HEK293 (cell line): ENCODE results near the gene LRRK1.

Source experiments
- CTCF ChIA-PET: fragments of 350-600 bp; formaldehyde crosslinking; extraction: SDS; loops from one replicate; lab custom pipeline; 2021; ENCODE audit warnings: antibody characterized with exemption; lab: Yijun Ruan, JAX
- POLR2A ChIA-PET: fragments of 300-600 bp; formaldehyde crosslinking; extraction: SDS; loops from one replicate; lab custom pipeline; 2020; ENCODE audit warnings: antibody characterized with exemption, inconsistent platforms; lab: Yijun Ruan, JAX
- H3K27ac ChIP-seq: fragments of 200-500 bp; sonication (Bioruptor generic); 2 replicates; pipeline ENCODE4 v1.5.1; 2014; ENCODE audit warnings: low read depth, low read length, control low read depth, inconsistent platforms; ENCODE audit errors: extremely low read depth
- H3K36me3 ChIP-seq, 2 experiments: fragments of 200-500 bp in 1 of 2; sonication (Bioruptor generic) in 1 of 2; 1 replicate in 1 of 2; 2 replicates in 1 of 2; pipeline ENCODE4 v1.5.1; 2014 to 2017; ENCODE audit warnings: inconsistent platforms in 2 of 2, low read length in 2 of 2; ENCODE audit not compliant: control insufficient read depth in 2 of 2, insufficient read depth in 1 of 2
- H3K4me1 ChIP-seq: fragments of 200-500 bp; sonication (Bioruptor generic); 2 replicates; pipeline ENCODE4 v1.5.1; 2014; ENCODE audit warnings: mild to moderate bottlenecking, low read length, inconsistent platforms; ENCODE audit not compliant: control insufficient read depth, insufficient read depth
- H3K4me3 ChIP-seq: 2 replicates; pipeline ENCODE4 v1.5.1; 2011; ENCODE audit warnings: low read depth, mild to moderate bottlenecking, control low read depth, low read length, moderate library complexity
- H3K9me3 ChIP-seq: fragments of 200-500 bp; sonication (Bioruptor generic); 2 replicates; pipeline ENCODE4 v1.5.1; 2014; ENCODE audit warnings: low read depth, low read length, inconsistent platforms; ENCODE audit not compliant: control insufficient read depth, insufficient read depth
- HOXC10 ChIP-seq: sonication (generic); formaldehyde crosslinking; IDR thresholded peaks from 2 replicates; pipeline ENCODE4 v1.8.1; 2023; ENCODE audit warnings: mild to moderate bottlenecking, missing genetic modification reagents
- RBAK ChIP-seq: fragments of 450-650 bp; formaldehyde crosslinking; IDR thresholded peaks from 2 replicates; pipeline ENCODE4 v1.5.1; 2016; ENCODE audit warnings: missing biosample characterization, missing genetic modification characterization
- SCRT2 ChIP-seq: fragments of 450-650 bp; formaldehyde crosslinking; IDR thresholded peaks from 2 replicates; pipeline ENCODE4 v1.5.1; 2016; ENCODE audit warnings: missing biosample characterization, missing genetic modification characterization
- SP7 ChIP-seq: fragments of 450-650 bp; formaldehyde crosslinking; IDR thresholded peaks from 2 replicates; pipeline ENCODE4 v1.5.1; 2016; ENCODE audit warnings: missing biosample characterization, missing genetic modification characterization
- WT1 ChIP-seq: fragments of 450-650 bp; formaldehyde crosslinking; IDR thresholded peaks from 2 replicates; pipeline ENCODE4 v1.5.1; 2016; ENCODE audit warnings: missing biosample characterization, missing genetic modification characterization
- ZBTB20 ChIP-seq: fragments of 450-650 bp; formaldehyde crosslinking; IDR thresholded peaks from 2 replicates; pipeline ENCODE4 v1.5.1; 2016; ENCODE audit warnings: missing biosample characterization, missing genetic modification characterization
- ZNF114 ChIP-seq: fragments of 450-650 bp; formaldehyde crosslinking; IDR thresholded peaks from 2 replicates; pipeline ENCODE4 v1.5.0; 2017; ENCODE audit warnings: missing biosample characterization, missing genetic modification characterization
- ZNF157 ChIP-seq: fragments of 450-650 bp; formaldehyde crosslinking; IDR thresholded peaks from 2 replicates; pipeline ENCODE4 v1.5.1; 2016; ENCODE audit warnings: missing biosample characterization, missing genetic modification characterization
- ZNF211 ChIP-seq: fragments of 450-650 bp; formaldehyde crosslinking; IDR thresholded peaks from 2 replicates; pipeline ENCODE4 v1.5.1; 2016; ENCODE audit warnings: low read depth, missing biosample characterization, missing genetic modification characterization
- ZNF302 ChIP-seq: fragments of 450-650 bp; formaldehyde crosslinking; IDR thresholded peaks from 2 replicates; pipeline ENCODE4 v1.5.1; 2016; ENCODE audit warnings: missing biosample characterization, missing genetic modification characterization, low read depth
- ZNF426 ChIP-seq: fragments of 450-650 bp; formaldehyde crosslinking; IDR thresholded peaks from 2 replicates; pipeline ENCODE4 v1.5.1; 2017; ENCODE audit warnings: missing biosample characterization, missing genetic modification characterization, mild to moderate bottlenecking, inconsistent platforms, moderate library complexity
- ZNF48 ChIP-seq: fragments of 450-650 bp; formaldehyde crosslinking; IDR thresholded peaks from 2 replicates; pipeline ENCODE4 v1.5.1; 2016; ENCODE audit warnings: missing biosample characterization, missing genetic modification characterization
- ZNF561 ChIP-seq: fragments of 450-650 bp; IDR thresholded peaks from 2 replicates; pipeline ENCODE4 v1.5.1; 2018; ENCODE audit warnings: missing biosample characterization, missing genetic modification characterization, borderline replicate concordance
- ZNF585B ChIP-seq: fragments of 450-650 bp; formaldehyde crosslinking; IDR thresholded peaks from 2 replicates; pipeline ENCODE4 v1.5.1; 2016; ENCODE audit warnings: missing biosample characterization, missing genetic modification characterization
- ZNF596 ChIP-seq: fragments of 450-650 bp; IDR thresholded peaks from 2 replicates; pipeline ENCODE4 v1.5.0; 2018; ENCODE audit warnings: missing biosample characterization, mild to moderate bottlenecking, missing genetic modification characterization, moderate library complexity
- TF ChIP-seq, protein P1 (sequence below): fragments of 450-650 bp; formaldehyde crosslinking; IDR thresholded peaks from 2 replicates; pipeline ENCODE4 v1.5.1; 2017; ENCODE audit warnings: missing biosample characterization, missing genetic modification characterization
- TF ChIP-seq, protein P2 (sequence below): fragments of 450-650 bp; formaldehyde crosslinking; IDR thresholded peaks from 2 replicates; pipeline ENCODE4 v1.5.1; 2016; ENCODE audit warnings: missing biosample characterization, missing genetic modification characterization
- TF ChIP-seq, protein P3 (sequence below): fragments of 450-650 bp; formaldehyde crosslinking; IDR thresholded peaks from 2 replicates; pipeline ENCODE4 v1.5.1; 2016; ENCODE audit warnings: missing biosample characterization, missing genetic modification characterization
- TF ChIP-seq, protein P4 (sequence below): fragments of 450-650 bp; formaldehyde crosslinking; IDR thresholded peaks from 2 replicates; pipeline ENCODE4 v1.5.1; 2016; ENCODE audit warnings: missing biosample characterization, missing genetic modification characterization

LRRK1 gene

DNA sequence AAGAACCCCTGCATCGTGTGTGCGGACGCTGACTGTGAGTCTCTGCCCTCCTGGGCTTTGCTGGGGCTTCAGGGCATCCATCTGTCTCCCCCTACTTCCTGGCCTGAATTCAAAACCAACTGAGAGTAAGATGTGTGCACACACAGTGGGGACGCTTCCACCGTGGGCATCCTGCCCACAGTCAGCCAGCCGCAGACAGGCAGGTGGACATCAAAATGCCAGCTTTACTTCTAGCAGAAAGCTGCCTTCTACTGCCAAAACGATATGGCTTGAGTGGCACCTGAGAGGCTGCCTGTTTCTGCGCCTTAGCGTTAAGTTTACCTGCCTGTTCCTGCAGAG lies 21.0 kb upstream of the LRRK1 start:
- Histone ChIP-seq H3K36me3 (peaks cover 0 to 61% of the 10 kb centered on the region in 2 experiments; a peak in 1 of 3 replicates), H3K4me3 (no peak overlapping the region), H3K9me3 (no peaks in the 10 kb centered on the region), H3K4me1 (no peaks in the 10 kb centered on the region), H3K27ac (no peak overlapping the region)
- TF ChIP-seq ZNF561 (tag by site-specific recombination) (no peak), HOXC10 (no peak), SCRT2 (tag by site-specific recombination) (no peak), ZNF157 (no peak), ZBTB20 (no peak), ZNF114 (tag by site-specific recombination) (no peak), ZNF426 (tag by site-specific recombination) (no peak)
- TF ChIP-seq, protein P1, sequence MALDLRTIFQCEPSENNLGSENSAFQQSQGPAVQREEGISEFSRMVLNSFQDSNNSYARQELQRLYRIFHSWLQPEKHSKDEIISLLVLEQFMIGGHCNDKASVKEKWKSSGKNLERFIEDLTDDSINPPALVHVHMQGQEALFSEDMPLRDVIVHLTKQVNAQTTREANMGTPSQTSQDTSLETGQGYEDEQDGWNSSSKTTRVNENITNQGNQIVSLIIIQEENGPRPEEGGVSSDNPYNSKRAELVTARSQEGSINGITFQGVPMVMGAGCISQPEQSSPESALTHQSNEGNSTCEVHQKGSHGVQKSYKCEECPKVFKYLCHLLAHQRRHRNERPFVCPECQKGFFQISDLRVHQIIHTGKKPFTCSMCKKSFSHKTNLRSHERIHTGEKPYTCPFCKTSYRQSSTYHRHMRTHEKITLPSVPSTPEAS (tag by site-specific recombination): no peak
- TF ChIP-seq, protein P2, sequence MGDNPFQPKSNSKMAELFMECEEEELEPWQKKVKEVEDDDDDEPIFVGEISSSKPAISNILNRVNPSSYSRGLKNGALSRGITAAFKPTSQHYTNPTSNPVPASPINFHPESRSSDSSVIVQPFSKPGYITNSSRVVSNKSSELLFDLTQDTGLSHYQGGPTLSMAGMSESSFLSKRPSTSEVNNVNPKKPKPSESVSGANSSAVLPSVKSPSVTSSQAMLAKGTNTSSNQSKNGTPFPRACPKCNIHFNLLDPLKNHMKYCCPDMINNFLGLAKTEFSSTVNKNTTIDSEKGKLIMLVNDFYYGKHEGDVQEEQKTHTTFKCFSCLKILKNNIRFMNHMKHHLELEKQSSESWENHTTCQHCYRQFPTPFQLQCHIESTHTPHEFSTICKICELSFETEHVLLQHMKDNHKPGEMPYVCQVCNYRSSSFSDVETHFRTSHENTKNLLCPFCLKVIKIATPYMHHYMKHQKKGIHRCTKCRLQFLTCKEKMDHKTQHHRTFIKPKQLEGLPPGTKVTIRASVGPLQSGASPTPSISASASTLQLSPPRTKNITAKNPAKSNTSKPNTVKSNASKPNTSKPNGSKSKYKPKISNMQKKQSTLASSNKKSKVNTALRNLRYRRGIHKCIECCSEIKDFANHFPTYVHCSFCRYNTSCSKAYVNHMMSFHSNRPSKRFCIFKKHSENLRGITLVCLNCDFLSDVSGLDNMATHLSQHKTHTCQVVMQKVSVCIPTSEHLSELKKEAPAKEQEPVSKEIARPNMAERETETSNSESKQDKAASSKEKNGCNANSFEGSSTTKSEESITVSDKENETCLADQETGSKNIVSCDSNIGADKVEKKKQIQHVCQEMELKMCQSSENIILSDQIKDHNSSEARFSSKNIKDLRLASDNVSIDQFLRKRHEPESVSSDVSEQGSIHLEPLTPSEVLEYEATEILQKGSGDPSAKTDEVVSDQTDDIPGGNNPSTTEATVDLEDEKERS (tag by site-specific recombination): no peak
- TF ChIP-seq, protein P3, sequence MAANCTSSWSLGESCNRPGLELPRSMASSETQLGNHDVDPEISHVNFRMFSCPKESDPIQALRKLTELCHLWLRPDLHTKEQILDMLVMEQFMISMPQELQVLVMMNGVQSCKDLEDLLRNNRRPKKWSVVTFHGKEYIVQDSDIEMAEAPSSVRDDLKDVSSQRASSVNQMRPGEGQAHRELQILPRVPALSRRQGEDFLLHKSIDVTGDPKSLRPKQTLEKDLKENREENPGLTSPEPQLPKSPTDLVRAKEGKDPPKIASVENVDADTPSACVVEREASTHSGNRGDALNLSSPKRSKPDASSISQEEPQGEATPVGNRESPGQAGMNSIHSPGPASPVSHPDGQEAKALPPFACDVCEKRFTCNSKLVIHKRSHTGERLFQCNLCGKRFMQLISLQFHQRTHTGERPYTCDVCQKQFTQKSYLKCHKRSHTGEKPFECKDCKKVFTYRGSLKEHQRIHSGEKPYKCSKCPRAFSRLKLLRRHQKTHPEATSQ: no peak
- TF ChIP-seq, protein P4, sequence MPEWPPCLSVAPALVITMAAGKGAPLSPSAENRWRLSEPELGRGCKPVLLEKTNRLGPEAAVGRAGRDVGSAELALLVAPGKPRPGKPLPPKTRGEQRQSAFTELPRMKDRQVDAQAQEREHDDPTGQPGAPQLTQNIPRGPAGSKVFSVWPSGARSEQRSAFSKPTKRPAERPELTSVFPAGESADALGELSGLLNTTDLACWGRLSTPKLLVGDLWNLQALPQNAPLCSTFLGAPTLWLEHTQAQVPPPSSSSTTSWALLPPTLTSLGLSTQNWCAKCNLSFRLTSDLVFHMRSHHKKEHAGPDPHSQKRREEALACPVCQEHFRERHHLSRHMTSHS (tag by site-specific recombination): no peak
- ChIA-PET POLR2A (no interaction called here), CTCF (interaction anchor here (0.6 kb wide), 1 partner anchor 264 kb away, joined by 4 read pairs; no protein-coding TSS in a partner anchor)

DNA sequence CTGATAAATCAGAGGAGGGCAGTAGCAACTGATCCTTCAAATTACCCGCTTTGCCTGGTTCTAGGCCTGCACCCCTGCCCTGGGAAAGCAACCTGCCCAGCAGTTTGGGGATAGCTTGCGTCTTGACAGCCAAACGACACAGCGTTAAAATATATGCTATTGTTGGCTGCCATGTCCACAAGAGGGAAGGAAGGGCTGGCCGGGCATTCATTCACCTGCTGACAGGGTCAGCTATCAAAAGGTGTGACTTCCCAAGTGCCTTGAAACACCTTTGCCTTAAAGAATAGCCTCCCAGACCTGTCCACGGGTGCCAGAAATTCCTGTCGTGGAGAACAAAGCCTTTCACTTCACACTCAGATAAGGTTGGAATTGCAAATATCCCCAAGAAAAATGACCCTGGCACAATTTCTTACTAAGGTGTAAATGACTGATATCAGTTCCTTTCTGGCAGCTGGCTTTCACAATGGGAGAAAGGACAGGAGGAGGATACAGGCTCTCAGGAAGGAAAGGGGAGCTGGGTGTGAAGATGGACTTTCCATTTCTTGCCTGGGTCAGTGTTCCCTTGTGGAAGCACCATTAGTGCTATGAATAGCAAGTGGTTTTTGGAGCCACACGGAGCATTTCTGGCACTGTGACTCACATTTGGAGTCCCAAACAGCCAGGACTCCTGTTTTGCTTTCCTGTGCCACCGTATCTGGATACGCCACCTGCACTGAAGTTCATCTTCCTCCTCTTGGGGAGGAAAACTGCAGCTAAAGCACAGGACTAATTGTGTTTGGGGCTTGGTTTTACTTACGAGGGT lies 20.3 kb upstream of the LRRK1 start:
- Histone ChIP-seq H3K4me1 (no peaks in the 10 kb centered on the region), H3K27ac (no peak overlapping the region), H3K9me3 (no peaks in the 10 kb centered on the region), H3K4me3 (no peak overlapping the region), H3K36me3 (peaks cover 0 to 58% of the 10 kb centered on the region in 2 experiments; a peak in 1 of 3 replicates)
- CTCF ChIA-PET: no interaction called here
- TF ChIP-seq WT1 (tag by site-specific recombination): no peak
- TF ChIP-seq SP7 (tag by site-specific recombination): 0 out of 2 replicates have a peak, but pooled peaks have one; percentile 15
- POLR2A ChIA-PET: no interaction called here

DNA sequence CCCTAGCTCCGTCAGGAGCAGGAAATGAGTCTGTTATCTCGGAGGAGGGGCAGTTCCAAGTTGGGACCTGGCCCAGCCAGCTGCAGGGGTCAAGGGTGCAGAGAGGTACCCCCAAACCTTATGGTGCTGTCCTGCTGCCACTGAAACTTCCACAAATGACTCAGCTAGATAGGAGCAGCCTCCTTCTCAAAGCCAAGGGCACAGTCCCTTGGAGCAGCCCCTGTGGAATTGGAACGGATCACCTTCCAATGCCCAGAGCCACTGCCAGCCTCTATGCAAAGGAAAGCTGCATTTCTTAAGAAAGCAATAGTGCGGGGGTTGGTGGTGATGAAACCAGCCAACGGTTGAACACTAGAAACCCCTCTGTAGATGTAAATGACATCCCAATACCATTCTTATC lies 19.6 kb upstream of the LRRK1 start:
- CTCF ChIA-PET: interaction anchor here (0.6 kb wide), 1 partner anchor 106 kb away, joined by 3 read pairs; no protein-coding TSS in a partner anchor
- no peak overlapping the region for H3K27ac ChIP-seq
- no peaks in the 10 kb centered on the region for H3K4me1 ChIP-seq
- no peaks in the 10 kb centered on the region for H3K9me3 ChIP-seq
- no peak for TF ChIP-seq ZNF596 (tag by site-specific recombination)
- TF ChIP-seq ZNF48 (tag by site-specific recombination): no peak
- TF ChIP-seq ZNF302 (tag by site-specific recombination): no peak
- TF ChIP-seq ZNF211 (tag by site-specific recombination): no peak
- TF ChIP-seq RBAK (tag by site-specific recombination): no peak
- TF ChIP-seq, protein P2 (tag by site-specific recombination): no peak
- TF ChIP-seq ZNF585B (tag by site-specific recombination): no peak
- POLR2A ChIA-PET: no interaction called here
- no peak overlapping the region for H3K4me3 ChIP-seq
- peaks cover 0 to 54% of the 10 kb centered on the region in 2 experiments; a peak in 1 of 3 replicates for H3K36me3 ChIP-seq
